ENCODE results near the gene NOX4. TPM values are rescaled to one million over a fixed set of nuclear protein-coding genes. Genes with fewer than 3 reads are reported as not detected.

The NOX4 gene
- total and polyA plus RNA-seq, 10 donors, result 0.54 to 3.9 (median 0.97) TPM

GRCh38 chr11:89493431-89493830 is 2.3 kb upstream of the NOX4 start:
- no peak for DNase-seq
- no peak overlapping the region for H3K4me3 ChIP-seq
- no peaks in the 10 kb centered on the region for H3K9me3 ChIP-seq
- H3K4me1 ChIP-seq, result no peaks in the 10 kb centered on the region
- intact Hi-C loops (cut with DNase I; ENCODE audit: low total_unique reads), result no loop called here
- TF ChIP-seq CTCF (IDR thresholded peaks at IDR 0.05 in 8 of 11, conservative IDR thresholded peaks at IDR 0.05 in 3 of 11) (no peak), POLR2AphosphoS5 (IDR thresholded peaks at IDR 0.05) (no peak), POLR2A (IDR thresholded peaks at IDR 0.05) (no peak)
- WGBS, 5 donors, result 87 to 97% (median 95%) methylated on average over 3 of the region's 3 CpGs
- peaks cover 0 to 22% (median 6%) of the 10 kb centered on the region in 7 donors for H3K27me3 ChIP-seq (replicated peaks in 1 of 7)
- no peaks in the 10 kb centered on the region for H3K36me3 ChIP-seq
- no peak overlapping the region for H3K27ac ChIP-seq

- Histone ChIP-seq H3K4me3 (peak overlapping the region in 4 of 8 donors; percentile 23 to 60 (median 37)), H3K9me3 (no peaks in the 10 kb centered on the region), H3K36me3 (no peaks in the 10 kb centered on the region), H3K27ac (no peak overlapping the region), H3K4me1 (no peaks in the 10 kb centered on the region), H3K27me3 (replicated peaks in 1 of 7) (peaks cover 0 to 22% (median 6%) of the 10 kb centered on the region in 7 donors)
- DNase-seq, result no peak
- TF ChIP-seq CTCF (IDR thresholded peaks at IDR 0.05 in 8 of 11, conservative IDR thresholded peaks at IDR 0.05 in 3 of 11) (no peak), POLR2A (IDR thresholded peaks at IDR 0.05) (no peak), POLR2AphosphoS5 (IDR thresholded peaks at IDR 0.05) (no peak)
- 33 to 43% (median 36%) methylated on average over 3 of the region's 3 CpGs for WGBS, 5 donors
- intact Hi-C loops (cut with DNase I; ENCODE audit: low total_unique reads), result no loop called here
Observed at GRCh38 chr11:89490602-89490980, 584 bp downstream of the NOX4 start.

- 63 to 83% (median 72%) methylated on average over 1 of the region's 1 CpG for WGBS, 5 donors
- Histone ChIP-seq H3K9me3 (no peaks in the 10 kb centered on the region), H3K27me3 (replicated peaks in 1 of 7) (peaks cover 0 to 22% (median 6%) of the 10 kb centered on the region in 7 donors), H3K36me3 (no peaks in the 10 kb centered on the region), H3K27ac (no peak overlapping the region), H3K4me3 (no peak overlapping the region), H3K4me1 (no peaks in the 10 kb centered on the region)
- intact Hi-C loops (cut with DNase I; ENCODE audit: low total_unique reads), result no loop called here
- no peak for DNase-seq
- TF ChIP-seq POLR2AphosphoS5 (IDR thresholded peaks at IDR 0.05) (no peak), POLR2A (IDR thresholded peaks at IDR 0.05) (no peak), CTCF (IDR thresholded peaks at IDR 0.05 in 8 of 11, conservative IDR thresholded peaks at IDR 0.05 in 3 of 11) (no peak)
Observed at GRCh38 chr11:89489930-89490329, 1.2 kb downstream of the NOX4 start.

- peaks cover 0 to 17% (median 6%) of the 10 kb centered on the region in 7 donors for H3K27me3 ChIP-seq (replicated peaks in 1 of 7)
- H3K4me1 ChIP-seq, result no peaks in the 10 kb centered on the region
- DNase-seq, result no peak
- H3K36me3 ChIP-seq, result no peaks in the 10 kb centered on the region
- no peak overlapping the region for H3K27ac ChIP-seq
- H3K9me3 ChIP-seq, result no peaks in the 10 kb centered on the region
- TF ChIP-seq POLR2A (IDR thresholded peaks at IDR 0.05), result no peak
- WGBS, 5 donors, result 75 to 89% (median 79%) methylated on average over 3 of the region's 3 CpGs
- no peak overlapping the region for H3K4me3 ChIP-seq
- intact Hi-C loops (cut with DNase I; ENCODE audit: low total_unique reads), result no loop called here
Observed at GRCh38 chr11:89487016-89487415, 4.2 kb downstream of the NOX4 start.

GRCh38 chr11:89484896-89485295 is 6.3 kb downstream of the NOX4 start:
- H3K9me3 ChIP-seq, result no peaks in the 10 kb centered on the region
- no peaks in the 10 kb centered on the region for H3K4me1 ChIP-seq
- intact Hi-C loops (cut with DNase I; ENCODE audit: low total_unique reads), result no loop called here
- DNase-seq, result no peak
- H3K27ac ChIP-seq, result no peak overlapping the region
- H3K36me3 ChIP-seq, result no peaks in the 10 kb centered on the region
- no peak overlapping the region for H3K4me3 ChIP-seq
- TF ChIP-seq POLR2AphosphoS5 (IDR thresholded peaks at IDR 0.05) (no peak), CTCF (IDR thresholded peaks at IDR 0.05 in 8 of 11, conservative IDR thresholded peaks at IDR 0.05 in 3 of 11) (no peak), POLR2A (IDR thresholded peaks at IDR 0.05) (no peak)
- peaks cover 0 to 6% (median 0%) of the 10 kb centered on the region in 7 donors for H3K27me3 ChIP-seq (replicated peaks in 1 of 7)
